Hematopoietic multipotent progenitor cell treated with erythropoietin and hydrocortisone succinate and interleukin-3 and kit ligand, for 17 days (in vitro differentiated cells): ENCODE data around the gene EMILIN2.

Experiments
- DNase-seq: peaks from one replicate; pipeline ENCODE4 v3.0.0-alpha.2; 2015; ENCODE audit warnings: low spot score

Gene EMILIN2

GRCh38 chr18:2900684-2901422, 54.0 kb downstream of the EMILIN2 start:
- no peak for DNase-seq

- no peak for DNase-seq
Observed at GRCh38 chr18:2901423-2901985, 54.7 kb downstream of the EMILIN2 start.

GRCh38 chr18:2902327-2902726, 55.5 kb downstream of the EMILIN2 start:
- DNase-seq, result no peak

- DNase-seq, result peak; percentile 56
Observed at GRCh38 chr18:2903006-2903405, 56.2 kb downstream of the EMILIN2 start.

- DNase-seq, result no peak
Observed at GRCh38 chr18:2905854-2906703, 59.3 kb downstream of the EMILIN2 start.

- no peak for DNase-seq
Observed at GRCh38 chr18:2906704-2907549, 60.1 kb downstream of the EMILIN2 start.

- DNase-seq, result no peak
Observed at GRCh38 chr18:2907550-2908135, 60.8 kb downstream of the EMILIN2 start.

- no peak for DNase-seq
Observed at GRCh38 chr18:2908166-2908945, 61.5 kb downstream of the EMILIN2 start.

GRCh38 chr18:2908946-2909335, 62.1 kb downstream of the EMILIN2 start:
- no peak for DNase-seq

- DNase-seq, result no peak
Observed at GRCh38 chr18:2909431-2910140, 62.8 kb downstream of the EMILIN2 start.

- no peak for DNase-seq
Observed at GRCh38 chr18:2910261-2910660, 63.5 kb downstream of the EMILIN2 start.

- no peak for DNase-seq
Observed at GRCh38 chr18:2910751-2911425, 64.1 kb downstream of the EMILIN2 start.

- DNase-seq, result no peak
Observed at GRCh38 chr18:2911533-2911932, 64.7 kb downstream of the EMILIN2 start.

GRCh38 chr18:2912357-2913299, 65.8 kb downstream of the EMILIN2 start:
- no peak for DNase-seq

GRCh38 chr18:2913398-2914005, 66.7 kb downstream of the EMILIN2 start:
- no peak for DNase-seq

GRCh38 chr18:2914185-2914880, 67.5 kb downstream of the EMILIN2 start:
- DNase-seq, result no peak

- DNase-seq, result no peak
Observed at GRCh38 chr18:2914881-2915240, 68.1 kb downstream of the EMILIN2 start.
